Measurements from ENCODE around the gene TCFL5.
A peak's percentile ranks its signal among the peaks of the same experiment; 100 is the strongest.

Gene TCFL5

DNA sequence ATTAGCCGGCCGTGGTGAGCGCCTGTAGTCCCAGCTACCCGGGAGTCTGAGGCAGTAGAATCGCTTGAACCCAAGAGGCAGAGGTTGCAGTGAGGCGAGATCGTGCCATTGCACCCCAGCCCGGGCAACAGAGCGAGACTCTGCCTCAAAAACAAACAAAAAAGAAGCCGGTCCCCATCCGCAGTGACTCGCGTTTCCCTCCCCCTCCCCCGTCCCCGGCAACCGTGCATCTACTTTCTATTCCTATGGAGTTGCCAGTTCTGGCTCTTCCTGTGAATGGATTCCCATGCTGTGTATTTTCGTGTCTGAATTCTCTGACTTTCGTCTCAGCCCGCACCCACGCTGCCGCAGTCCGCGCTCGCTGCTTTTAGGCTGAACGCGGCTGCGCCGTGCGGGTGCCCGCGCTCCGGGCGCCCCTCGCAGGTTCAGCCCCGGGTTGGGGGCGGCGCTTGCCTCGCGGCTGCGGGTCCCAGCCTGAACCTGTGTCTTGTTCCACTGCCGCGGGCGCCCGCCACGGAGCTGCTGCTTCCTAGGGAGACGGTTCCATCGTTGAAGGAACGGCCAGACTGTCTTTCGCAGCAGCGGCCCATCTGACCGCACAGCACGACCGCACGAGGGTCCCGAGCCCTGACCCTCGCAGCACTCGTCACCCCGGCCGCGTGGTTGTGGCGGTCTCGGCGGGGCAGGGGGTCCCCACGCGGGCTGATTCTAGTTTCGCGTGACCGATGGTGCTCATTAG, 66.4 kb downstream of the TCFL5 start:
- DNase-seq (ENCODE audit: low spot score) = peak; percentile 64

- peak; percentile 98 for DNase-seq (ENCODE audit: low spot score)
Observed at GRCh38 chr20:62794007-62794724, 67.5 kb downstream of the TCFL5 start.

DNA sequence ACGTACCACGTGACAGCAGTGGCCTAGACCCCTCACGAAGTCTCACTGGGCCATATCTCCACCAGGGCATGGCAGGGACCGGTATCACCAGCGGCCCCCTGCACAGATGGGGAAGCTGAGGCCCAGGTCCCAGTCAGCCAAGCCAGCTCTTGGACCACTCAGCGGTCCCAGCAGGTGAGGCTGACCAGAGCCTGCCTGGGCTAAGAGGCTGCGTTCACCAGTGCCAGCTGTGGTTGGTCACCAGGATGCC, 67.9 kb downstream of the TCFL5 start:
- no peak for DNase-seq (ENCODE audit: low spot score)

- DNase-seq (ENCODE audit: low spot score) = no peak
Observed at GRCh38 chr20:62792940-62793756, 68.5 kb downstream of the TCFL5 start.

DNA sequence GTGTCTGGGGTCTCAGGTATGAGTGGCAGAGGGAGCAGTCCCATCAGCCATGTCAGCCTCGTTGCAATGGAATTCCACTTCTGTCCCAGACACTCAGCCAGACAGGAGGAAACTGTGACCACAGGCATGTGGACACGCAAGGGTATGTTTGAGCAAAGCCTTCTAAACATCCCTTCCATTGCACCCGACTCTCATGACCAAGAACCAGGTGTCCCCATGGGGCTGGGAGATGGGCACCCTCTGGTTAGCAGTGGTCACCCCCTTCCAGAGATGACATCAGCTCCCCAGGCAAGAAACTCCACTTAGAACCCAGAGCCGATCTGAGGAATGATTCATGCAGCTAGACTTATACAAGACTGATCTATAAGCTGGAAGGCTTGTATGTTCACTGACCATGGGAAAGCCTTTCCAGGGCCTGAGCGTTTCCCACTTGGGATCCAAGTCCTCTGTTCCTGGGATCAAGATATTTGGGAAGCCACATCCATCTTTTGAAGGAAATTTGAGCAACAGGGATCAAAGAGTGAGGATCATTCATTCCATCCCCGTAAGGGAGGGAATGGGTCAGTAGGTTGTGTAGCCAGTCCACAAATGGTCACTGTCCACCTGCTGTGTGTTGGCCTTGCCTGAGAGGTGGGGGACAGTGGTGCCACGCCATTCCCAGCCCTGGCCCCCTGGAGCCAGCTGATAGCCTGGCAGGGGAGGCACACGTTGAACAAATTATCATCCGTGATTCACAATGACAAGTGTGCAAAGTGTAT, 69.3 kb downstream of the TCFL5 start:
- DNase-seq (ENCODE audit: low spot score) = no peak

DNA sequence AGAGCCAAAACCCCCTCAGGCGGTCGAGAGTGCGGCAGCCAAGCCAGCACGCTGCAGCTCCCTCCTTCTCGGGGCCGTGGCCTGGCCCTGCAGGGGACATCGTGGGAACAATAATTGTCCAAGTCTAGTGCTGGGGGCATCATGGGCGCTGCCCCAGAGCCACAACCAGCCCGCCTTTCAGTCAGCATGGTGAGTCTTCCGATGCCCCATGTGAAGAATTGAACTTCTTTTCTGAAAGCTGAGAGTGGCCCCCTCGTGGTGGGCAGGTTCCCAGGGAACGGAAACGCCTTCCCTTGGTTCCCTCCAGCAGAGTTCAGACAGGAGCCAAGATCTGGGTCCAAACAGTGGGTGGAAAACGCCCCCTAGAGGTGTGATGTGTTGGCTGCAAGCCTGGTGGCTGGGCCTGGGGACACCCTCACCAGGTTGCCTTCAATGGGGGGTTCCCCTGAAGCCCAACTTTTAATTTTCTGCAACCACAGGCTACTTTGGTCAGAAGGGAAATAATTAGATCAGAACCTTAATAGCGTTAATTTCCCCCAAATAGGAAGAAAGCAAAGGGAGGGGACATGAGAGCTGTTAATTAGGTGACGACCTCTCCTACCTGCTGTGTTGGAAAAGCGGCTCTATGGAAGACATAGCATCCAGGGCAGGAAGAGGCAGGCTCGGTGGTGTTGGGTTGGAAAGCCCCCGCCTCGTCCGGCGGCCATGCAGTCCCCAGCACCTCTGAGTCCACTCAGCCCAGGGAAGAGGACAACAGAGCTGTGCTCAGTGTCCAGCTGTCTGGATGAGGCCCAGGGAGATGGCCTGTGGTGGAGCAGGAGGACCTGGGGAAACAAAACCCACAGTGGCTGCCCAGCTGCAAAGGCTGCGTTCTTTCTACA, 70.1 kb downstream of the TCFL5 start:
- DNase-seq (ENCODE audit: low spot score) = peak; percentile 93

Measured in Ammon's horn (tissue), 1 donor.